ENCODE measurements around the gene CTAG1A. TPM values are rescaled to one million over a fixed set of nuclear protein-coding genes. Genes with fewer than 3 reads are reported as not detected.
"Not testable (repeated sequence)": the region's sequence is repeated elsewhere in the genome, so short reads cannot be mapped to it uniquely, and the experiment has no call there.

Gene CTAG1A
- total RNA-seq, 1 donor from 2014 or later = not detected

- Histone ChIP-seq H3F3A (ENCODE audit: low read depth) (no peaks in the 10 kb centered on the region), H3K27me3 (no peaks in the 10 kb centered on the region), H4K20me1 (ENCODE audit: low read depth) (no peaks in the 10 kb centered on the region), H3K4me2 (no peak overlapping the region), H3K79me2 (ENCODE audit: low read depth) (no peaks in the 10 kb centered on the region), H3K4me1 (no peaks in the 10 kb centered on the region), H3K4me3 (no peak overlapping the region), H3K36me3 (no peaks in the 10 kb centered on the region), H3K27ac (no peak overlapping the region), H2AFZ (replicated peaks) (no peak overlapping the region), H3K9ac (no peak overlapping the region), H3K9me3 (ENCODE audit: low read depth) (no peaks in the 10 kb centered on the region)
- Mint-ChIP-seq H3K36me3 (no peaks in the 10 kb centered on the region), H3K4me3 (no peak overlapping the region), H3K9me3 (peaks cover 27% of the 10 kb centered on the region), H3K4me1 (no peaks in the 10 kb centered on the region), H3K27ac (no peak overlapping the region), H3K27me3 (ENCODE audit: insufficient read depth, low read depth) (peaks cover 2% of the 10 kb centered on the region)
- no peak for TF ChIP-seq EZH2phosphoT487 (IDR thresholded peaks at IDR 0.05)
- TF ChIP-seq CTCF (IDR thresholded peaks at IDR 0.05) = no peak
- no peak for TF ChIP-seq EZH2 (IDR thresholded peaks at IDR 0.05)
- DNase-seq (ENCODE audit: low spot score) = no peak
These were observed 18.8 kb downstream of the CTAG1A start for GRCh38 chrX:154603438-154604430.

- Histone ChIP-seq H4K20me1 (ENCODE audit: low read depth) (no peaks in the 10 kb centered on the region), H3K36me3 (no peaks in the 10 kb centered on the region), H3K4me1 (no peaks in the 10 kb centered on the region), H2AFZ (replicated peaks) (no peak overlapping the region), H3K27me3 (no peaks in the 10 kb centered on the region), H3K27ac (no peak overlapping the region), H3K4me2 (no peak overlapping the region), H3F3A (ENCODE audit: low read depth) (no peaks in the 10 kb centered on the region), H3K79me2 (ENCODE audit: low read depth) (no peaks in the 10 kb centered on the region), H3K4me3 (no peak overlapping the region), H3K9ac (no peak overlapping the region), H3K9me3 (ENCODE audit: low read depth) (no peaks in the 10 kb centered on the region)
- Mint-ChIP-seq H3K27me3 (ENCODE audit: insufficient read depth, low read depth) (peaks cover 2% of the 10 kb centered on the region), H3K4me3 (no peak overlapping the region), H3K27ac (no peak overlapping the region), H3K9me3 (peaks cover 26% of the 10 kb centered on the region), H3K4me1 (no peaks in the 10 kb centered on the region), H3K36me3 (no peaks in the 10 kb centered on the region)
- TF ChIP-seq EZH2phosphoT487 (IDR thresholded peaks at IDR 0.05) (no peak), CTCF (IDR thresholded peaks at IDR 0.05) (no peak), EZH2 (IDR thresholded peaks at IDR 0.05) (no peak)
- no peak for DNase-seq (ENCODE audit: low spot score)
These were observed 20.6 kb downstream of the CTAG1A start for GRCh38 chrX:154605566-154605965.

- Histone ChIP-seq H4K20me1 (ENCODE audit: low read depth) (no peaks in the 10 kb centered on the region), H3K9me3 (ENCODE audit: low read depth) (no peaks in the 10 kb centered on the region), H3K27ac (no peak overlapping the region), H3K4me1 (no peaks in the 10 kb centered on the region), H3K9ac (no peak overlapping the region), H3K4me3 (no peak overlapping the region), H3K4me2 (no peak overlapping the region), H2AFZ (replicated peaks) (no peak overlapping the region), H3K79me2 (ENCODE audit: low read depth) (no peaks in the 10 kb centered on the region), H3K27me3 (no peaks in the 10 kb centered on the region), H3K36me3 (no peaks in the 10 kb centered on the region), H3F3A (ENCODE audit: low read depth) (no peaks in the 10 kb centered on the region)
- no peak for DNase-seq (ENCODE audit: low spot score)
- no peak overlapping the region for H3K27ac Mint-ChIP-seq
- H3K4me3 Mint-ChIP-seq = no peak overlapping the region
- no peaks in the 10 kb centered on the region for H3K36me3 Mint-ChIP-seq
- no peaks in the 10 kb centered on the region for H3K4me1 Mint-ChIP-seq
- TF ChIP-seq EZH2phosphoT487 (IDR thresholded peaks at IDR 0.05) = no peak
- no peak for TF ChIP-seq EZH2 (IDR thresholded peaks at IDR 0.05)
- TF ChIP-seq CTCF (IDR thresholded peaks at IDR 0.05) = no peak
- H3K27me3 Mint-ChIP-seq (ENCODE audit: insufficient read depth, low read depth) = peaks cover 2% of the 10 kb centered on the region
- H3K9me3 Mint-ChIP-seq = peaks cover 22% of the 10 kb centered on the region
These were observed 22.4 kb downstream of the CTAG1A start for GRCh38 chrX:154607370-154607769.

- not testable (repeated sequence) for H3K36me3 Mint-ChIP-seq; H3K27ac Mint-ChIP-seq; H3K4me1 Mint-ChIP-seq; H3K4me2 ChIP-seq; H3K4me1 ChIP-seq; H3K4me3 ChIP-seq; H3K4me3 Mint-ChIP-seq; H3K9ac ChIP-seq; H3K27me3 Mint-ChIP-seq (ENCODE audit: insufficient read depth, low read depth); H3K27me3 ChIP-seq; H3K36me3 ChIP-seq; H3K9me3 ChIP-seq (ENCODE audit: low read depth); H3K27ac ChIP-seq; H4K20me1 ChIP-seq (ENCODE audit: low read depth); H3F3A ChIP-seq (ENCODE audit: low read depth); H3K79me2 ChIP-seq (ENCODE audit: low read depth); H2AFZ ChIP-seq (replicated peaks); DNase-seq (ENCODE audit: low spot score)
- H3K9me3 Mint-ChIP-seq = peaks cover 19% of the 10 kb centered on the region
These were observed 23.0 kb downstream of the CTAG1A start for GRCh38 chrX:154607976-154608375.

GRCh38 chrX:154608823-154609222 is 23.9 kb downstream of the CTAG1A start:
- not testable (repeated sequence) for H3K27ac ChIP-seq; H4K20me1 ChIP-seq (ENCODE audit: low read depth); H3K27me3 Mint-ChIP-seq (ENCODE audit: insufficient read depth, low read depth); DNase-seq (ENCODE audit: low spot score); H3K27ac Mint-ChIP-seq; H2AFZ ChIP-seq (replicated peaks); H3K4me1 Mint-ChIP-seq; H3F3A ChIP-seq (ENCODE audit: low read depth); H3K79me2 ChIP-seq (ENCODE audit: low read depth); H3K27me3 ChIP-seq; H3K4me3 ChIP-seq; H3K9ac ChIP-seq; H3K4me1 ChIP-seq; H3K4me3 Mint-ChIP-seq; H3K36me3 ChIP-seq; H3K36me3 Mint-ChIP-seq; H3K9me3 ChIP-seq (ENCODE audit: low read depth); H3K4me2 ChIP-seq
- peaks cover 18% of the 10 kb centered on the region for H3K9me3 Mint-ChIP-seq

All from neural progenitor cell (in vitro differentiated cells).